Fibroblast of lung (primary cell): ENCODE data around the gene TC2N. TPM values are rescaled to one million over a fixed set of nuclear protein-coding genes. Genes with fewer than 3 reads are reported as not detected.

Experiments used
- DNase-seq, 2 donors: peaks; one replicate each; pipeline versions ENCODE4 v3.0.0 to v3.0.0-alpha.2; 2010; ENCODE audit warnings: low read depth in 2 of 2
- H2AFZ ChIP-seq: 2 replicates; pipeline ENCODE4 v1.5.1; 2012; ENCODE audit warnings: low read length, control low read depth, inconsistent platforms
- H3K27ac ChIP-seq: 2 replicates; pipeline ENCODE4 v1.5.1; 2011; ENCODE audit warnings: low read length, control low read depth; ENCODE audit not compliant: insufficient read depth
- H3K27me3 ChIP-seq: 2 replicates; pipeline ENCODE4 v1.5.1; 2011; ENCODE audit warnings: mild to moderate bottlenecking, low read length; ENCODE audit not compliant: control insufficient read depth, insufficient read depth
- H3K36me3 ChIP-seq: 2 replicates; pipeline ENCODE4 v1.5.1; 2011; ENCODE audit warnings: low read length; ENCODE audit not compliant: control insufficient read depth, insufficient read depth
- H3K4me1 ChIP-seq: 2 replicates; pipeline ENCODE4 v1.5.1; 2011; ENCODE audit warnings: low read length; ENCODE audit not compliant: control insufficient read depth, insufficient read depth; ENCODE audit errors: extremely low read depth
- H3K4me2 ChIP-seq: 2 replicates; pipeline ENCODE4 v1.5.1; 2011; ENCODE audit warnings: low read length, control low read depth; ENCODE audit not compliant: insufficient read depth; ENCODE audit errors: extremely low read depth
- H3K4me3 ChIP-seq, 4 experiments: fragments of 200-600 bp in 1 of 4; sonication (generic) in 1 of 4; replicated peaks in 1 of 4; 2 replicates each; pipeline ENCODE4 v1.5.1; 2011 to 2016; ENCODE audit warnings: low read length in 4 of 4, low read depth in 3 of 4, mild to moderate bottlenecking in 3 of 4, control low read depth in 2 of 4, inconsistent platforms in 1 of 4, mixed read lengths in 1 of 4; ENCODE audit not compliant: insufficient read depth in 1 of 4; ENCODE audit errors: control extremely low read depth in 1 of 4
- H3K79me2 ChIP-seq: 2 replicates; pipeline ENCODE4 v1.5.1; 2012; ENCODE audit warnings: mild to moderate bottlenecking, low read length, inconsistent platforms; ENCODE audit not compliant: control insufficient read depth, insufficient read depth
- H3K9ac ChIP-seq: 2 replicates; pipeline ENCODE4 v1.5.1; 2011; ENCODE audit warnings: mild to moderate bottlenecking, low read length, control low read depth; ENCODE audit not compliant: insufficient read depth
- H3K9me3 ChIP-seq: 2 replicates; pipeline ENCODE4 v1.5.1; 2012; ENCODE audit warnings: low read depth, low read length; ENCODE audit not compliant: control insufficient read depth, insufficient read depth
- H4K20me1 ChIP-seq: 2 replicates; pipeline ENCODE4 v1.5.1; 2011; ENCODE audit warnings: low read length; ENCODE audit not compliant: control insufficient read depth, insufficient read depth; ENCODE audit errors: extremely low read depth
- CTCF ChIP-seq, 2 donors: IDR thresholded peaks in 1 of 2; conservative IDR thresholded peaks in 1 of 2; 1 replicate in 1 of 2; 2 replicates in 1 of 2; pipeline ENCODE4 v1.5.1; 2011 to 2012; ENCODE audit warnings: low read length in 2 of 2, control low read depth in 1 of 2, inconsistent platforms in 1 of 2, low read depth in 1 of 2, mild to moderate bottlenecking in 1 of 2
- EZH2 ChIP-seq: IDR thresholded peaks from 2 replicates; pipeline ENCODE4 v1.5.1; 2012; ENCODE audit warnings: low read length, control low read depth, mild to moderate bottlenecking; ENCODE audit errors: missing control alignments
- polyA plus RNA-seq, 2 donors: library from polyadenylated mRNA; depleted of rRNA in 1 of 2; stranded (reverse) in 1 of 2; unstranded in 1 of 2; fragments of >200 nt; gene quantifications; 2 replicates each; pipeline ENCODE4 v1.2.1, GENCODE V29; 2011 to 2012; ENCODE audit warnings: missing spikeins in 1 of 2
- total RNA-seq: library from RNA; depleted of rRNA; stranded (reverse); fragments of >200 nt; gene quantifications from 2 replicates; pipeline ENCODE4 v1.2.1, GENCODE V29; 2014

TC2N gene
- total and polyA plus RNA-seq, 2 donors (not counting 1 experiment from before 2014, with no cell fraction given), result 0.19 to 0.83 TPM

DNA sequence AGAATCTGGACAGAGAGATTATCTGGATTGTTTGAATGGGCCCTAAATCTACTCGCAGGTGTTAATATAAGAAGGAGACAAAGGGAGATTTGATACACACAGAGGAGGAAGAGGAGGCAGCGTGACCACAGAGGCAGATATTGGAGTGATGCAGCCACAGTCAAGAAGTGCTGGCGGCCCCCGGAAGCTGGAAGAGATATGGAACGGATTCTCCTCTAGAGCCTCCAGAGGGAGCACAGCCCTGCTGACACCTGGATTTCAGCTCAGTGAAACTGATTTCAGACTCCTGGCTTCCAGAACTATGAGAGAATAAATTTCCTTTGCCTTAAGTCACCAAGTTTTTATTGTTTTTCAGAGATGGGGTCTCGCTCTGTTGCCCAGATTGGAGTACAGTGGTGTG lies 9.2 kb upstream of the TC2N start:
- no peak overlapping the region for H2AFZ ChIP-seq
- H3K9me3 ChIP-seq, result no peaks in the 10 kb centered on the region
- H3K9ac ChIP-seq, result no peak overlapping the region
- H3K4me2 ChIP-seq, result no peak overlapping the region
- no peaks in the 10 kb centered on the region for H3K79me2 ChIP-seq
- no peak overlapping the region for H3K4me3 ChIP-seq
- TF ChIP-seq CTCF (conservative IDR thresholded peaks at IDR 0.05 in 1 of 2, IDR thresholded peaks at IDR 0.05 in 1 of 2; ENCODE audit: low read depth in 1 of 2, low read length in 2 of 2), result no peak
- TF ChIP-seq EZH2, result no peak
- peaks cover 6% of the 10 kb centered on the region for H3K36me3 ChIP-seq
- no peak for DNase-seq
- no peak overlapping the region for H3K27ac ChIP-seq
- H3K27me3 ChIP-seq, result no peaks in the 10 kb centered on the region
- no peaks in the 10 kb centered on the region for H4K20me1 ChIP-seq
- H3K4me1 ChIP-seq, result no peaks in the 10 kb centered on the region

DNA sequence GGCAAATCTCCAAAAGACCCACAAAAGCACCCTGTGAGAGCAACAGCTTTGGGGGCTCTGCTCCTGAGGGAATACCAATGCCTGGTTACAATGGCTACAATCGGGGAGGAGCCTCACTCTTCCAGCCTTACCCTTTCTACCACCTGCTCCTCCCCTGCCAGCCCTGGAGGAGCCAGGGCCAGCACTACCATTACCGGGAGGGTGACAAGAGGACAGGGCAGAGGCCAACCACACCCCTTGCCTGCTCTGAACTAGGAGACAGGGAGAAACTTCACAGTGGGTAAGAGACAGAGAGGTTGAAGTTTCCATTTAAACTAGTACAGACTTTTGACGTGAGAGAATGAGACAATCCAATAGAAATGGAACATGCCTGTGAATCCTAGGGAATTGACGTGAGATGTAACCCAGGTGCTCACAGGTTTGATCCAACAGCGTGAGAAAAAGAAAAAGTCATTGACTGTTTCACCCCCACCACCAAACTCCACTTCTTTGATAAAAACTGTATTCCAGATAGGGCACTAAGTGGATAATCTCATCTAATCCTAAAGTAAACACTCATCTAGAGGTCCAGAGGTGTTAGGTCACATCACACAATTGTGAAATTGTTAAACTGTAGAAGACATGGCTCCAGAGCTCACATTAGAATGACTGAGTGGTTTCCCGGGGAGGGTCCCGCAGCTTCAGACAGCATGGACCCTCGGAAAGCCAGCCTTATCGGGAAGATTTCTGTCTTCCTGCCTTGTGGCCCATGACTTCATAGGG lies 8.4 kb upstream of the TC2N start:
- Histone ChIP-seq H3K9ac (no peak overlapping the region), H4K20me1 (no peaks in the 10 kb centered on the region), H3K27ac (no peak overlapping the region), H3K4me2 (no peak overlapping the region), H3K79me2 (no peaks in the 10 kb centered on the region), H3K4me3 (no peak overlapping the region), H3K9me3 (no peaks in the 10 kb centered on the region), H3K27me3 (no peaks in the 10 kb centered on the region), H3K36me3 (peaks cover 3% of the 10 kb centered on the region), H2AFZ (no peak overlapping the region), H3K4me1 (no peaks in the 10 kb centered on the region)
- TF ChIP-seq EZH2 (no peak), CTCF (conservative IDR thresholded peaks at IDR 0.05 in 1 of 2, IDR thresholded peaks at IDR 0.05 in 1 of 2; ENCODE audit: low read depth in 1 of 2, low read length in 2 of 2) (no peak)
- no peak for DNase-seq

DNA sequence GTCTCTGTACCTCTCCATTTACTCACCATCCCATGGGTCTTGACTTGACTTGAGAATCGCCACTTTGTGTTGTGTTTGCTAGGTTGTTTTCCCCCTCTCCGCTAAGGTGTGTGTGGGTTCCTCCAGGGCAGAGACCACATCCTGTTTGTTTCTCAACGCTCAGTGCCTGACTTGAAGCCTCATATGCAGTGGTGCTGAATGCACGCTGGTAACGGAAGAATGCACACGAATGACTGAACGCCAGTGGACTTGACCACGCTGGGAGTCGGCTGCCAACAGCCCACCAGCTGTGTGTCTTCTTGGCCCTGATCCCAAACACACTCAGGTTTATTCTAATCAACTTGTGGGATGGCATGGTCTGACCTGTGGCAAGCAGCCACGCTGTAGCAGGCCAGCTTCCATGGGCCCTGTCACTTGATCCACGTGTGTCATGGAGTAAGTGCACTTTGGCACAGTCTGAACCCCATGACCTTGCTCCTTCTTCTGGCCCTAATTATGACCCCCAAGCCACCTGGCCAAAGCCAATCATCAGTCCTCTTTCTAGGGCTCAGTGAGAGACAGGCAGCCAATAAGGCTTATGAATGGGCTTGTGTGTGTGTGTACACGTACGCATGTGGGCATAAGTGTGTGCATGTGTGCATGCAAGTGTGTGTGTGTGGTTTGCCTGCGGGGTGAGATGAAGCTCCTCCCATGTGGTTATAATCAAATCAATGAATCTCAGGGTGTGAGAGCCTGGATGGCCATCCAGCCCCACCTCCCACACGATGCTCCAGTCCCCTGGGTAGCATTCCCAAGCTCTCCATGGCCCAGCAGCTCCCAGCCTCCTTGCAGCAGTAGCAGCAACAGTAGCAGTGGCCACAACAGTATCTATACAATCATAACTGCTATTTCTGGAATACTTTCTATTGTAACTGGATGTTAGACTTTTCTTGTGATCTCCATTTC lies 6.4 kb upstream of the TC2N start:
- TF ChIP-seq CTCF (conservative IDR thresholded peaks at IDR 0.05 in 1 of 2, IDR thresholded peaks at IDR 0.05 in 1 of 2; ENCODE audit: low read depth in 1 of 2, low read length in 2 of 2), result no peak
- TF ChIP-seq EZH2, result no peak
- Histone ChIP-seq H3K4me1 (peaks cover 3% of the 10 kb centered on the region), H3K9me3 (no peaks in the 10 kb centered on the region), H3K36me3 (peaks cover 2% of the 10 kb centered on the region), H4K20me1 (no peaks in the 10 kb centered on the region), H3K9ac (no peak overlapping the region), H3K4me3 (no peak overlapping the region), H3K27ac (no peak overlapping the region), H2AFZ (no peak overlapping the region), H3K4me2 (no peak overlapping the region), H3K27me3 (no peaks in the 10 kb centered on the region), H3K79me2 (no peaks in the 10 kb centered on the region)
- peak; percentile 36 to 46 for DNase-seq
